HG03060 (cell line): ENCODE measurements around the gene TPRA1.

ENCODE experiments used
- ATAC-seq: cut with Tn5 transposase; IDR thresholded peaks from one replicate; pipeline ENCODE4 v1.9.1; 2021; ENCODE audit warnings: low read depth, moderate number of reproducible peaks; ENCODE audit not compliant: unreplicated experiment

The TPRA1 gene

GRCh38 chr3:127590593-127591465 lies at the start of gene TPRA1:
Gene TPRA1, minus strand, starts transcription at chr3:127590733. Its CDS starts 10,587 bp downstream, at chr3:127580146.
- ATAC-seq, result peak; percentile 75

- no peak for ATAC-seq
Observed at GRCh38 chr3:127640042-127640355, 49.5 kb upstream of the TPRA1 start.

GRCh38 chr3:127639173-127640041 lies 48.9 kb upstream of the TPRA1 start:
- ATAC-seq, result no peak

- no peak for ATAC-seq
Observed at GRCh38 chr3:127637971-127638370, 47.4 kb upstream of the TPRA1 start.

GRCh38 chr3:127637546-127637945 lies 47.0 kb upstream of the TPRA1 start:
- no peak for ATAC-seq

GRCh38 chr3:127634653-127635052 lies 44.1 kb upstream of the TPRA1 start:
- no peak for ATAC-seq

GRCh38 chr3:127632035-127632820 lies 41.7 kb upstream of the TPRA1 start:
- ATAC-seq, result no peak

- ATAC-seq, result no peak
Observed at GRCh38 chr3:127630811-127631714, 40.5 kb upstream of the TPRA1 start.

GRCh38 chr3:127629467-127630403 lies 39.2 kb upstream of the TPRA1 start:
- ATAC-seq, result no peak

GRCh38 chr3:127628788-127629466 lies 38.4 kb upstream of the TPRA1 start, which contains the start of gene PODXL2:
Gene PODXL2, plus strand, starts transcription at chr3:127629185. Its CDS starts 35 bp downstream, at chr3:127629220.
- ATAC-seq, result no peak

- no peak for ATAC-seq
Observed at GRCh38 chr3:127628426-127628787, 37.9 kb upstream of the TPRA1 start.

GRCh38 chr3:127625821-127626220 lies 35.3 kb upstream of the TPRA1 start:
- no peak for ATAC-seq

GRCh38 chr3:127624063-127624462 lies 33.5 kb upstream of the TPRA1 start:
- no peak for ATAC-seq

GRCh38 chr3:127622772-127623576 lies 32.4 kb upstream of the TPRA1 start:
- ATAC-seq, result no peak

- ATAC-seq, result no peak
Observed at GRCh38 chr3:127622031-127622430, 31.5 kb upstream of the TPRA1 start.

GRCh38 chr3:127620637-127621375 lies 30.3 kb upstream of the TPRA1 start:
- no peak for ATAC-seq

GRCh38 chr3:127618891-127619290 lies 28.4 kb upstream of the TPRA1 start:
- no peak for ATAC-seq
